Activated CD4-positive, alpha-beta T cell treated with anti-CD3 and anti-CD28 coated beads, Interleukin-2, amount 50 U/mL, for 24 hours (primary cell): ENCODE data around the gene EEF1AKMT3.
"Not testable (repeated sequence)": the region's sequence is repeated elsewhere in the genome, so short reads cannot be mapped to it uniquely, and the experiment has no call there.

Source experiments
- DNase-seq, 2 donors: peaks; one replicate each; pipeline ENCODE4 v3.0.0-alpha.2; 2020; ENCODE audit warnings: low read depth in 1 of 2, low spot score in 1 of 2

EEF1AKMT3 gene

GRCh38 chr12:57815177-57816000 lies 43.0 kb downstream of the EEF1AKMT3 start:
- peak in 1 of 2 donors; percentile 30 for DNase-seq

- DNase-seq, result no peak
Observed at GRCh38 chr12:57816001-57816854, 43.8 kb downstream of the EEF1AKMT3 start.

- DNase-seq, result no peak
Observed at GRCh38 chr12:57816855-57817151, 44.4 kb downstream of the EEF1AKMT3 start.

GRCh38 chr12:57817261-57817989 lies 45.0 kb downstream of the EEF1AKMT3 start:
- no peak for DNase-seq

GRCh38 chr12:57817990-57818331 lies 45.5 kb downstream of the EEF1AKMT3 start:
- DNase-seq, result not testable (repeated sequence)

GRCh38 chr12:57820119-57820518 lies 47.7 kb downstream of the EEF1AKMT3 start:
- DNase-seq, result not testable (repeated sequence)

- not testable (repeated sequence) for DNase-seq
Observed at GRCh38 chr12:57821015-57821414, 48.6 kb downstream of the EEF1AKMT3 start.

GRCh38 chr12:57821474-57822214 lies 49.2 kb downstream of the EEF1AKMT3 start:
- DNase-seq, result no peak

GRCh38 chr12:57822392-57823130 lies 50.1 kb downstream of the EEF1AKMT3 start:
- no peak for DNase-seq

- no peak for DNase-seq
Observed at GRCh38 chr12:57823131-57823907, 50.9 kb downstream of the EEF1AKMT3 start.

- DNase-seq, result no peak
Observed at GRCh38 chr12:57823908-57824640, 51.7 kb downstream of the EEF1AKMT3 start.

GRCh38 chr12:57825451-57825850 lies 53.0 kb downstream of the EEF1AKMT3 start:
- no peak for DNase-seq

GRCh38 chr12:57826400-57826799 lies 54.0 kb downstream of the EEF1AKMT3 start:
- DNase-seq, result no peak

- no peak for DNase-seq
Observed at GRCh38 chr12:57826966-57827365, 54.6 kb downstream of the EEF1AKMT3 start.

- DNase-seq, result no peak
Observed at GRCh38 chr12:57829025-57829777, 56.8 kb downstream of the EEF1AKMT3 start.

GRCh38 chr12:57830393-57830792 lies 58.0 kb downstream of the EEF1AKMT3 start:
- no peak for DNase-seq
